M059J (cell line): ENCODE results near the gene HOXA9. TPM values are rescaled to one million over a fixed set of nuclear protein-coding genes. Genes with fewer than 3 reads are reported as not detected.

Experiments used
- DNase-seq: peaks from one replicate; pipeline ENCODE4 v3.0.0-alpha.2; 2012; ENCODE audit warnings: low read depth
- total RNA-seq: library from RNA; depleted of rRNA; stranded (reverse); fragments of >200 nt; shearing (Covaris generic); gene quantifications from 2 replicates; pipeline ENCODE4 v1.2.3, GENCODE V29; 2014

The HOXA9 gene
- total RNA-seq, 1 experiment from 2014 or later, result 66.1 TPM

GRCh38 chr7:27164367-27165088, 809 bp downstream of the HOXA9 start:
- DNase-seq, result peak; percentile 60

GRCh38 chr7:27164045-27164366, 1.3 kb downstream of the HOXA9 start:
- peak; percentile 28 for DNase-seq

- DNase-seq, result peak; percentile 40
Observed at GRCh38 chr7:27163288-27164044, 1.9 kb downstream of the HOXA9 start.

DNA sequence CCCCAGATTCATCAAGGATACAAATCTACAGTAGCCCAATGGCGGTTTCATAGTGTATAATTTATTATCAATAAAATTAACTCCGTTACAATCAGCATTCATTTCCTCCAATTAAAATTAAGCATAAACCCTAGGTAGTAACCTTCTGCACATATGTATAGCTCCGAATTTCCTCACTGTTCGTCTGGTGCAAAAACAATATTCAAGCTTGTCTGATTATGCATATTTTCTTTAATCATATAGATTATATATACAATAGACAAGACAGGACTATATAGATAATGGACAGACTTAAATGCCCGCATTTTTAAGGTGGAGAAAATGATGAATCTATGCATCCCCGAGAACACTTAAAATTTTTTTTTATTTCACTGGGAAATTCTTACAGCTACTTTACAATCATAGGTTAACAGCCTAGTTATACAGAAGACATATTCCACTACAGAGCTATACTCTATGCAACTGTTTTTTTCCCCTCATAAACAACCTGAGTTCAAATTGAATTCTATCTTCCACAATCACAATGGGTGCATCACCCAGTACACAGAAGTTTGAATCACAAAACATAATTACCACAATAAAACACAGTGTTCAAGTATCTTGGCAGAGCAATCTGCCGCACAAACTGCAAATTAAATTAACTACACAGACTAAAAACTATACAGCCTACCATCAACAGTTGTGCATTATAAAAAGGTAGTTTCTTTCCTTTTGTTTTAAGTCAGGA, 2.6 kb downstream of the HOXA9 start:
- DNase-seq, result peak; percentile 22

GRCh38 chr7:27161721-27162560, 3.4 kb downstream of the HOXA9 start:
- DNase-seq, result peak; percentile 49

GRCh38 chr7:27161214-27161720, 4.1 kb downstream of the HOXA9 start:
- peak; percentile 65 for DNase-seq

- DNase-seq, result peak; percentile 80
Observed at GRCh38 chr7:27160546-27161213, 4.7 kb downstream of the HOXA9 start.

GRCh38 chr7:27160145-27160545, 5.2 kb downstream of the HOXA9 start:
- no peak for DNase-seq

DNA sequence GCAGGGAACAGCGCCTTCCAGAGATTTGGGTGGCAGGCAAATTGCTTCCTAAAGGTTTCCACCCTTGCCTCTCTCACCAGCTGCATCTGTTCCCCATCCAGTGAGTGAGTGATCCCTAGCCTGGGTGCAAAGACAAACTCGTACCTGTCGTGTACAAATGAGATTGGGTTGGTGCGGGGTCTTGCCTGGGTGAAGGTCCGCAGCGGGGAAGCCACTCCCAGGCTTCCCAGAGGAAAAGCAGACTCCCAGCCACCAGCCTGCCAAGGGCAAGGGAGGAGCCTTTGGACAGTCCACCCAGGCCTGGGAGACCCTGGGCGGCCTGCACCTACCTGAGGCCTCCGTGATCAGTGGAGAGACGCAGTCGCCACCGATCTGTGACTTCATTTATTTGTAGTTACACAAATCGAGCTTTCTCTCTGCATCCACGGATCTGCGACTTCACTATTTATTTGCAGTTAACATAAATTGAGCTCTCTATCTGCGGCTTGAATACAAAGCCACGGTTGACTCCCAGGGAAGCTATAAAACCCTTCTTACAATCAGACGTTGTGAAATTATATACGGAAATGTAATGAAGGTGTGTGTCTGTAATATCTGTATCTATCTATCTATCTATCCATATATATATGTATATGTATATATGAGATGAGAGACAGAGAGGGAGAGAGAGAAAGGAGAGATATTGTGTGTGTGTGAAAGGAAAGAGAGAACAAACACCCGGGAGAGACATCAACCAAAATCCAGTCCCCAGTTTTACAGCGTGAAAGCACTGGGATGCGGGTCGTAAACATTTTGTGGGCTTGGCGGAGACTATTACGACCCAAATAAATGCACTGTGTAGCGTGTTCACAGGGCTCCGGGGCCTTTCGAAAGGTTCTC, 5.8 kb downstream of the HOXA9 start:
- no peak for DNase-seq

GRCh38 chr7:27158436-27159265, 6.7 kb downstream of the HOXA9 start:
- DNase-seq, result no peak

DNA sequence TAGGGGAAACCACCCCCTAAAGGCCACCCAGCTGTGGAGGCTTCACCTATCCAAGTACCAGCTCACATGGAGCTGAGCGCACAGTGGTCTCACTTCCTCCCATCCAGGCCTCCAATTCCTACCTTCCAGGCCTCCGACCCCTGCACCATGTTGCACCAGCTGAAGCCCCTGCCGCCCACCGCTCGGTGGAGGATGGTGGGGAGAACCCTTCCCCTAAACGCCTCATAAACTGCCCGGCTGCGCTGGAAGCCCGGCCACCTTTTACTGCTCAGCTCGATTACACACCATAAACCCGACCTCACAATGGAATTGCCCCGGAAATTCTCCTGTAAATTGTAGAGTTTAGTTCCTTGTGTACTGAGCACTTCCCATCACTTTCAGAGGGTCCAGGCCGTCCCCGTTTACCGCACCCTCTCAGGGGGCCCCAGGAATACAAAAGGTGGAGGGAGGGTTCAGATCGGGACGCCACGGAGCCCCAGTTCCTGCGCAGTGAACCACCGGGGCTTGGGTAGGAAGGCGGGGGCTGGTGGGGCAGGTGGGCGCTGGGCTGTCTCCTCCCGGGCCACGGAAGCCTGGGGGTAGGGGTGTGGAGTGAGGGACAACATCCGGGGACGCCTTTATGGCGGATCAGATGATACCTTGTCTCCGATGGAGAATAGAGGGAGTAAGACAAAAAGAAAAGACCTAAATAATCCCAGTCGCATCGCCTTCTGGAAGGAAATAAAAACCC, 7.5 kb downstream of the HOXA9 start:
- no peak for DNase-seq

DNA sequence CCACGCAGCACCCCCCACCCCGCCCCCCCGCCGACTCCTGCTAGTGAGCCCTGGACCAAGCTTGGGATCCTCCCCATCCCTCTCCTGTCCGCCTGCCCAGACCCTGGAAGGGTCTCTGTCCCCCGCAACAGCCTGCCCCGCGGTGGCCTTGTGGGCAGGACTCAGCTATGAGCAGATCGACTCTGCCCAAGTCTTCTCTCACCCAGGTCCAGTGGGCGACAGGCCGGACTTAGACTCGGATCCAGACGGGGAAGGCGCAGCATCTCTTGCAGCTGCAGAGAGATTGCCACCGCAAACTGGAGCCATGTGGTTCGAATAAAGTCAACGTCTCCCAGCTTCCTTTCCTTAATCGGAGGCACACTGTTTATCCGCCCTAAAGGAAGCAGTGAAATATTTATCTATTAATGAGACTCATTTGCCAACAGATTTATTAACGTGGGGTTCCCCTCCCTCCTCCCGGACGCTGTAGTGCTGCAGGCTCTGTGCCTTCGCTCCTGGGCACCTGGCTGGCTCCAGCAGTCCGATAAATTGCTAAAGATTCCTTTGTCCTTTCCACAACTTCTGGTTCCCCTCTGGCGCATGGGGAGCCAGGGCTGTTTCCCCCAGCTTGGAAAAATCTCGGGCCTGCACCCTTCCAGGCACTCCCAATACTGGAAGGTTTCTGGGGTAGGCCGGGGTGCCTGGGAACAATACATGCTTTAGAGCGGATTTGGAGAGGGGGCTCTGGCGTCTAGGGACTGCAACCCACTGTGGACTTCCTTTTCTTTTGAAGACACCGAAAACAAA, 8.2 kb downstream of the HOXA9 start:
- no peak for DNase-seq

DNA sequence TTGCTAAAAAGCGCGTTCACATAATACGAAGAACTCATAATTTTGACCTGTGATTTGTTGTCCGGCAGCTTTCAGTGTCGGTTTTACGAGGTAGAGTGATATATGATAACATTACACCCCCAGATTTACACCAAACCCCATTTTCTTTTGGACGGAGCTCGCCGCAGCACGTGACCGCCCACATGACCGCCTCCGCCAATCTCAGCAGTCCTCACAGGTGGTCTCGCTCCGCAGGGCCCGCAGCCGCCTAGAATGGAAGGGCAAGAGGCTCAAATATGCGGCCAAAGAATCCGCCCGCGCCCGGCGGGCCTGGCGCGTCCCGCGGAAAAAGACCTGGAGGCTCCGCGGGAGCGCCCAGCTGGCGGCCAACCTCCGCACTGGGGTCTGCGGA, 8.8 kb downstream of the HOXA9 start, which contains the start of gene HOXA7:
Gene HOXA7, minus strand, starts transcription at position 168 of the 391 bp plus-strand sequence. Its CDS starts 130 bp downstream, at position 38.
- DNase-seq, result peak; percentile 71

DNA sequence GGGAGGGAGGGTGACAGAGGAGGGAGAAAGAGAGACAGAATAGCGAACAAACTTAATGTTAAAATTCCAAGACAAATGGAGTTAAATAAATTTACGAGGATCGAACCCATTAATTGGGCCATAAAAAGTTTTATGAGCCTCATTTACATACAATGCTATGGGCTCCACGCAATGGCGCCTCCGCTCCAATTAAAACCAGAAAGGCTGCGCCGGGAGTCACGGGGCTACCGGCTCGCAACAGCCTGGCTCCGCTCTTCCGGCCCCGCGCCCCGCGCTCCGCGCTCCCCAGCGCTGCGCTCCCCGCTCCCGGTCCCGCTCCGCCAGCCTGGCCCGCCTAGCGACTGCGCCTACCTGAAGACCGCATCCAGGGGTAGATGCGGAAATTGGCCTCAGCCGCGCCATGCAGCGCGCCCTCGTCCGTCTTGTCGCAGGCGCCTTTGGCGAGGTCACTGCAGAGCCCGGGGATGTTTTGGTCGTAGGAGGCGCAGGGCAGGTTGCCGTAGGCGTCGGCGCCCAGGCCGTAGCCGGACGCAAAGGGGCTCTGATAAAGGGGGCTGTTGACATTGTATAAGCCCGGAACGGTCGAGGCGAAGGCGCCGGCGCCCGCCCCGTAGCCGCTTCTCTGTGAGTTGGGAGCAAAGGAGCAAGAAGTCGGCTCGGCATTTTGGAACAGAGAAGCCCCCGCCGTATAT, 9.4 kb downstream of the HOXA9 start:
- peak; percentile 55 for DNase-seq

DNA sequence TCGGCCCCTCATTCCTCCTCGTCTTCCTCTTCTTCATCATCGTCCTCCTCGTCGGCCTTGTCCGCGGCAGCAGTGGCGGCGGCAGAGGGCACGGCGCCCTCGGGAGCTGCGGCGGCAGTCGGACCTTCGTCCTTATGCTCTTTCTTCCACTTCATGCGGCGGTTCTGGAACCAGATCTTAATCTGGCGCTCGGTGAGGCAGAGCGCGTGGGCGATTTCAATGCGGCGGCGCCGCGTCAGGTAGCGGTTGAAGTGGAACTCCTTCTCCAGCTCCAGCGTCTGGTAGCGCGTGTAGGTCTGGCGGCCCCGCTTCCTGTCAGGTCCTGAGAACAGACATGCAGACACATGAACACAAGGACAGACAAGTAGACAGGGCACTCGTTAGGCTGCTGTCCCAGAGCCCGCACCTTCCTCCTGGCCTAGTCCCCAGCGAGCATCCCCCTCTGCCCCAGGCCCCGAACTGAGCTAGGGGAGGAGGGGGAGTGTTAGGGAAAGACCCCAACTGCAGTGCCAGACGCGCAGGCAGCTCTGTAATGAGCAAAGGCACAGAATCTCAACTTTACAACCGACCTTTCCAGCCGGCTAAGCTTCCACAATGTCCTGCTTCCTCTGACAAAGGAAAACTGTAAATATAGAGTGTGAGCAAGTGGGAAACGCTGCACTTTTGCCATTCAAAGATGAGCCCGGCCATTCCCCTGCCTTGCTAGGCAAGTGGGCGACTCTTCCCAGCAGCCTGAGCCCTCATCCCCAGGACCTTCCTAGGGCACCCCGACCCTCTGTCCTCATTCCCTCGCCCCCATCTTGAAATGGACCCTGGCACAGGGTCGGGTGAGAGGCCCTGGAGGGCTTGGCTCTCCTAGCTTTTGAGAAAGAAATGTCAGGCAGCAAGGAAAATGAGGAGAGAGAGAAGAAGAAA, 10.2 kb downstream of the HOXA9 start:
- no peak for DNase-seq

DNA sequence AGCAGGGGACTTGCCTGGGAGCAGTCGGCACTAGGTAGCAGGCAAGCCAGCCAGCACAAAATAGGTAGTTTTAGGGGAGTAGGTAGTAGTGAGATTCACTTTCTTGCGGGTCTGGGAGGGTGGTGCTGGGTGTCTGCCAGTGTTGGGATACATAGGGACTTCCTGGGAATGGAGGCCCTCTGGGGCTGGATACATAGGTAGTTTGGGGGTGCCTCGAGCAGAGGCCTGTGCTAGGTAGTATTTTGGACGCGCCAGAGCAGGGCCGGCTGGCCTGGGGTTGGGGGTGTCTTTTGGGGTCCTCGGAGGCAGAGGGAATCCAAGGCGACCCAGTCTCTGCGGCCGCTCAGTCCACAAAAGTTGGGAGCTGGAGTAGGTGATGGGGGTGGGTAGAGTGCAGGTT, 11.0 kb downstream of the HOXA9 start:
- DNase-seq, result no peak
